Measurements from ENCODE around the gene ZNF276.

- TF ChIP-seq CTCF (IDR thresholded peaks at IDR 0.05; ENCODE audit: low read length): no peak
- TF ChIP-seq EZH2 (IDR thresholded peaks at IDR 0.05; ENCODE audit: borderline replicate concordance, low read length): no peak
Measured at GRCh38 chr16:89727406-89728120, 6.2 kb downstream of the ZNF276 start.

Data from OCI-LY1 (cell line).